ENCODE data around the gene YPEL2.

YPEL2 gene

DNA sequence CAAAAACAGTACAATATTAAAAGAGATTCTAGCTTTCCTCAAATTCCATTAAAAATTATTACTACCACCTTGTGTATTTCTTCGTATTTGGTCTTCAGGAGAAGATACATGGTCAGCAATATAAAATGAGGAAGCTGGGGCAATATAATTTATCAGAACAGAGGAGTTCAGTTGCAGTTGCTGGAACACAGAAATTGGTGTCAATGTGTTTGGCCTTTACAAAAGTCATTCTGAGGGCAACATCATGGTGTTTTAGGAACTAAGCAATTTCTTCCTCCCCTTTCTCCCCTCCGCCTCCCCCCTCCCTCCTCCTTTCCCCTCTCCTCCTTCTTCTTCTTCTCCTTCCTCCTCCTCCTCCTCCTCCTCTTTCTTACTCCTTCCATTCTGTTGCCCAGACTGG is 102.1 kb downstream of the YPEL2 start:
- DNase-seq (ENCODE audit: low read depth in 2 of 2) = no peak

- no peak for DNase-seq (ENCODE audit: low read depth in 2 of 2)
Measured at GRCh38 chr17:59434429-59434828, 103.0 kb downstream of the YPEL2 start.

- no peak for DNase-seq (ENCODE audit: low read depth in 2 of 2)
Measured at GRCh38 chr17:59435238-59435637, 103.8 kb downstream of the YPEL2 start.

DNA sequence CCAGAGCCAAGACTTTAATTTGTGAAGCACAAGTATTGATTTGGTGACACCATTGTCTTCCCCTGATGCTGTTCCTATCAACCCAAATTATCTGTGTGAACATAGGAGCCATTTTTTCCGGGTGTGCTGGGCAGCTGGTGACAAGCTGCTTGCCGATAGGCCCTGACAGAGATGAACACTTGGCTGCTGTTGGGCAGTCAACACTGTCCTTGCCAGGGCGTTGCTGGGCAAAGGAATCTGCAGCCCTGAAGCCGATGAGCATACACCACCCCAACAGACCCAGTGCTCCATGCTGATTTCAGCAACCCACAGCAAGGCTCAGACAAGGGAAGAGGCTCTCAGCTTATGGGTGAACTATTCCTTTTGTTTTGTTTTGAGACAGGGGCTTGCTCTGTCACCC is 105.4 kb downstream of the YPEL2 start:
- DNase-seq (ENCODE audit: low read depth in 2 of 2) = no peak

- DNase-seq (ENCODE audit: low read depth in 2 of 2) = no peak
Measured at GRCh38 chr17:59437791-59438281, 106.4 kb downstream of the YPEL2 start.

DNA sequence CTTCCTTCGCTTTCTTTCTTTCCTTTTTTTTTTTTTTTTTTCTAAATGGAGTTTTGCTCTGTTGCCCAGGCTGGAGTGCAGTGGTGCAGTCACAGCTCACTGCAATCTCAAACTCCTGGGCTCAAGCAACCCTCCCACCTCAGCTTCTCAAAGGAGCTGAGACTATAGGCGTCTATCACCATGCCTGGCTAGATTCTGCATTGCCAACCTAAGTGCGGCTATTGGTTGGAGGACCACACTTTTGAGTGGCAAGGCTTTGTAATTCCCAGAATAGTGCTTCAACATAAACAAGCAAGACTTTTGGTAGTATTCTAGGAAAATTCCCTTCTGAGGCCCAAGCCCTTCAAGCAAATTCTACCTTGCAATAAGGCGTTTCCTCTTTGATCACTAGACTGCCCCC is 107.8 kb downstream of the YPEL2 start:
- no peak for DNase-seq (ENCODE audit: low read depth in 2 of 2)

DNA sequence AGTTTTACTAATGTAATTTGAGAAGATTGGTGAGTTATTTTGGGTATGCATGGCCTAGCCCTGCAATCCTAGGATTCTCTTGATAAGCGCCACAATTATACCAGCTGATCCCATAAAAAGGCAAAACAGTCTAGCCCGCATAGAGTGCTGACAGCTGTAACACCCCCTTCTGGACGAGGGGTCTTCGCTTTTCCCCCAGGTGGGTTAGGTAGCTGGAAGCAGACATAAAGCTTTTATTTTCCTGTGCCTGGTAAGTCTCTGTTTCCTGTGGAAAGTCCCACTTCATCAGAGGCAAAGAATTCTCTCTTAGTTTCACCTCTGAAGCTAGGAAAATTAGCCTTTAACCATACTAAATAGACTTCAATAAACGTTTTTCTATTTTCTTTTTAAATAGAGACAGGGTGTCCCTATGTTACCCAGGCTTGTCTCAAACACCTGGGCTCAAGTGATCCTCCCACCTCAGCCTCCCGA is 108.3 kb downstream of the YPEL2 start:
- no peak for DNase-seq (ENCODE audit: low read depth in 2 of 2)

DNA sequence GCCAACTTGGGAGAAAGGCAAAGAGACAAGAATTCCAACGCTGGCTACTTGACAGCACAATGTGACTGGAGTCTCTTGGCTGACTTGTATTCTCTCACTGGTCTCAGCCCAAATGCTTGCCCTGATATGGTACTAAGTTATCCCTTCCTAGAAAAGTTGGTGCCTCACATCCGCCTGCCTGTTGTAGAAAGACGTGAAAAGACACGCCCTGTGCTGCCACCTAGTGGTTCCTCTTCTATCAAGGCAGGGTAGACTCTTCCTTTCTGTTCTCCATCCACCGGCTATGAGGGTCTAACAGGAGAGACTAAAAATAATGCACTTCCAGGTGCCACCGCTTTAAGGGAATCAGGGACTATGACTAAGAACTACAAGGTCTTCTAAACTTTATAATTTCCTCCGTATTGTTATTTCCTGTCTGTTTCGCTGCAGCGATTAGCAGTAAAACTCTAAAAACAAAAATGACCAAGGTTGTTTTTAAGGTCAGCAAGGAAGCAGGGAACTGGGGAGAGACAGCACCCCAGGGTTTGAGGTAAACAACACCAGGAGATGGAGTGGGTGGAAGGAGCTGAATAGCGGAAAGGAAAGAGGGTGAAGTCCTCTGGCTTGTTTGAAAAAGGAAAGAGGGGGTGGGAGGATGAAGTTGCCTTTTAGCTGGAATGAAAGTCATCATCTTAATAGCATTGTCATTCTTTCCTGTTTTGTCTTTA is 109.5 kb downstream of the YPEL2 start:
- DNase-seq (ENCODE audit: low read depth in 2 of 2) = peak; percentile 69 to 76

DNA sequence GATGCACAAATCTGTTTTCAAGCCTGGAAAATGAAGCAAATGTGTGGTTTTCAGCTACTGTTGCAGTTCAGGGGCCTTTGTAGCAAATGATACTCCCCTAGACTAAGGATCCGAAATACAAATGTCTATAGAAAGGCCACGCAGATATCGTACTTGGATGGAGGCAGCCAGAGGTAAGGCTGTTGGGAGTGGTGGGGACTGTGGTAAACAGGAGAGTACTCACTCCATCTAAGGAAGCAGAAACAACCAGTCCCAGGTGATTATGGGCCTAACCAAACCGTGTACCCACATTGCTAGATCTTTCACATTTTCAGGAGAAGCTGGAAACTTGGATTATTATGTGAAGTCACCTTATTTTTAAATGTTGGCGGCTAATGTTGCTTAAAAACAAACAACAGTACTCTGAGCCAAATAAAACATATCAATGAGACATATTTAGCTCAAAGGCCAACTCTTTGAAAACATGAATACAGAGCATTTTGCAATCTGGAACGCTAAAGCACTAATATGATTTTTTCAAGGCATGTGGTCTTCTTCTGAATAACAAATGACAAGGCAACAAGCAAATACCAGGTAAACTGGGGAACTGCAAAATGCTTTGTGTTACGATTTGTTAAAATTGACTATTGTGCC is 110.1 kb downstream of the YPEL2 start:
- DNase-seq (ENCODE audit: low read depth in 2 of 2) = no peak

DNA sequence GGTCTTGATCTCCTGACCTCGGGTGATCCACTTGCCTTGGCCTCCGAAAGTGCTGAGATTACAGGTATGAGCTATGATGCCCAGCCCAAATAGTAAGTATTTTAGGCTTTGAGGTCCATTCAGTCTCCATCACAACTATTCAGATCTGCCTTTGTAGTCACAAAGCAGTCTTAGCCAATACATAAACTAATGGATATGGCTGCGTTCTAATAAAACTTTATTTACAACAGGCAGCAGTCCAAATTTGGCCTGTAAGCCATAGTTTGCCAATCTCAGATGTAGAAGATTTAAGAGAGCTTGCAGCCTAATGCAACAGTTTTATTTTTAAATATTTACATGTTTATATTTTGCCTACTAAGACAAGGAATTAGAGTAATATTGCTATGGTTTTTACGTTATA is 111.7 kb downstream of the YPEL2 start:
- DNase-seq (ENCODE audit: low read depth in 2 of 2) = no peak

Data from activated CD8-positive, alpha-beta memory T cell treated with anti-CD3 and anti-CD28 coated beads for 4 hours (primary cell).